OCI-LY1 (cell line): ENCODE results near the gene NPAS3.

ENCODE experiments used
- H2AFZ ChIP-seq: fragments of 200-600 bp; sonication (generic), shearing (Covaris generic); 2 replicates; pipeline ENCODE4 v1.6.0; 2014; ENCODE audit warnings: antibody characterized with exemption, mild to moderate bottlenecking, low read length
- H3F3A ChIP-seq: fragments of 200-600 bp; sonication (generic), shearing (Covaris generic); 2 replicates; pipeline ENCODE4 v1.6.0; 2014; ENCODE audit warnings: mild to moderate bottlenecking, antibody characterized with exemption, low read length, moderate library complexity; ENCODE audit not compliant: insufficient read depth
- H3K27ac ChIP-seq: fragments of 200-600 bp; sonication (generic); 2 replicates; pipeline ENCODE4 v1.5.1; 2014; ENCODE audit warnings: low read length, mixed run types, mild to moderate bottlenecking, low read depth; ENCODE audit not compliant: poor library complexity, severe bottlenecking
- H3K27me3 ChIP-seq: fragments of 200-600 bp; sonication (generic); 2 replicates; pipeline ENCODE4 v1.6.0; 2014; ENCODE audit warnings: antibody characterized with exemption, mild to moderate bottlenecking, low read length, moderate library complexity; ENCODE audit not compliant: insufficient read depth
- H3K36me3 ChIP-seq: fragments of 200-600 bp; sonication (generic); 2 replicates; pipeline ENCODE4 v1.6.1; 2014; ENCODE audit warnings: mild to moderate bottlenecking, antibody characterized with exemption, low read length, moderate library complexity, mixed read lengths; ENCODE audit not compliant: insufficient read depth
- H3K4me1 ChIP-seq: fragments of 200-600 bp; sonication (generic); 2 replicates; pipeline ENCODE4 v1.5.1; 2014; ENCODE audit warnings: mild to moderate bottlenecking, low read length, moderate library complexity; ENCODE audit not compliant: insufficient read depth, severe bottlenecking
- H3K4me2 ChIP-seq: fragments of 200-600 bp; sonication (generic), shearing (Covaris generic); 2 replicates; pipeline ENCODE4 v1.6.1; 2014; ENCODE audit warnings: low read length
- H3K4me3 ChIP-seq: fragments of 200-600 bp; sonication (generic); 2 replicates; pipeline ENCODE4 v1.5.1; 2014; ENCODE audit warnings: low read length, low read depth, mild to moderate bottlenecking, mixed read lengths; ENCODE audit not compliant: poor library complexity, severe bottlenecking
- H3K79me2 ChIP-seq: fragments of 200-600 bp; shearing (Covaris generic); 2 replicates; pipeline ENCODE4 v1.6.1; 2016; ENCODE audit warnings: mixed run types, low read length, mixed read lengths; ENCODE audit not compliant: insufficient read depth
- H3K9ac ChIP-seq: fragments of 200-600 bp; sonication (generic), shearing (Covaris generic); 2 replicates; pipeline ENCODE4 v1.6.1; 2014; ENCODE audit warnings: mild to moderate bottlenecking, low read length, mixed read lengths
- H3K9me2 ChIP-seq: fragments of 200-600 bp; sonication (generic), shearing (Covaris generic); 2 replicates; pipeline ENCODE4 v1.6.1; 2014; ENCODE audit warnings: low read depth, mild to moderate bottlenecking, low read length, mixed read lengths
- H3K9me3 ChIP-seq: fragments of 200-600 bp; shearing (Covaris generic); 2 replicates; pipeline ENCODE4 v1.6.1; 2014; ENCODE audit warnings: low read length, mixed read lengths
- H4K20me1 ChIP-seq: fragments of 200-600 bp; sonication (generic), shearing (Covaris generic); 2 replicates; pipeline ENCODE4 v1.6.0; 2016; ENCODE audit warnings: mild to moderate bottlenecking, low read length; ENCODE audit not compliant: insufficient read depth
- EZH2 ChIP-seq: fragments of 200-600 bp; sonication (generic), shearing (Covaris generic); IDR thresholded peaks from 2 replicates; pipeline ENCODE4 v1.8.0; 2017; ENCODE audit warnings: borderline replicate concordance, mixed run types, mild to moderate bottlenecking, antibody characterized with exemption, low read length, moderate library complexity, mixed read lengths
- TF ChIP-seq, protein P1 (sequence below): fragments of 200-600 bp; sonication (generic), shearing (Covaris generic); IDR thresholded peaks from 2 replicates; pipeline ENCODE4 v1.5.1; 2017; ENCODE audit warnings: mild to moderate bottlenecking, antibody characterized with exemption, low read length, moderate library complexity, mixed read lengths

Gene NPAS3

DNA sequence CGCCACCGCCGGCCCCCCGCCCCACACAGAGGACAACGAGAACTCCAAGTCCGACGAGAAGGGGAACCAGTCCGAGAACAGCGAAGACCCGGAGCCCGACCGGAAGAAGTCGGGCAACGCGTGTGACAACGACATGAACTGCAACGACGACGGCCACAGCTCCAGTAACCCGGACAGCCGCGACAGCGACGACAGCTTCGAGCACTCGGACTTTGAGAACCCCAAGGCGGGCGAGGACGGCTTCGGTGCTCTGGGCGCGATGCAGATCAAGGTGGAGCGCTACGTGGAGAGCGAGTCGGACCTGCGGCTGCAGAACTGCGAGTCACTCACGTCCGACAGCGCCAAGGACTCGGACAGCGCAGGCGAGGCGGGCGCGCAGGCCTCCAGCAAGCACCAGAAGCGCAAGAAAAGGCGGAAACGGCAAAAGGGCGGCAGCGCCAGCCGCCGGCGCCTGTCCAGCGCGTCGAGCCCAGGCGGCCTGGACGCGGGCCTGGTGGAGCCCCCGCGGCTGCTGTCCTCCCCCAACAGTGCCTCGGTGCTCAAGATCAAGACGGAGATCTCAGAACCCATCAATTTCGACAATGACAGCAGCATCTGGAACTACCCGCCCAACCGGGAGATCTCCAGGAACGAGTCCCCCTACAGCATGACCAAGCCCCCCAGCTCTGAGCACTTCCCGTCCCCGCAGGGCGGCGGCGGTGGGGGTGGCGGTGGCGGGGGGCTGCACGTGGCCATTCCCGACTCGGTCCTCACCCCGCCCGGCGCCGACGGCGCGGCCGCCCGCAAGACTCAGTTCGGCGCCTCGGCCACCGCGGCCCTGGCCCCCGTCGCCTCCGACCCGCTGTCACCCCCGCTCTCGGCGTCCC, 861.3 kb downstream of the NPAS3 start:
- H3K9ac ChIP-seq = no peak overlapping the region
- no peaks in the 10 kb centered on the region for H3F3A ChIP-seq
- no peaks in the 10 kb centered on the region for H4K20me1 ChIP-seq
- H3K4me2 ChIP-seq = no peak overlapping the region
- no peaks in the 10 kb centered on the region for H3K4me1 ChIP-seq
- H3K4me3 ChIP-seq = no peak overlapping the region
- H3K9me3 ChIP-seq = no peaks in the 10 kb centered on the region
- H3K36me3 ChIP-seq = no peaks in the 10 kb centered on the region
- no peak overlapping the region for H3K27ac ChIP-seq
- TF ChIP-seq, protein P1, sequence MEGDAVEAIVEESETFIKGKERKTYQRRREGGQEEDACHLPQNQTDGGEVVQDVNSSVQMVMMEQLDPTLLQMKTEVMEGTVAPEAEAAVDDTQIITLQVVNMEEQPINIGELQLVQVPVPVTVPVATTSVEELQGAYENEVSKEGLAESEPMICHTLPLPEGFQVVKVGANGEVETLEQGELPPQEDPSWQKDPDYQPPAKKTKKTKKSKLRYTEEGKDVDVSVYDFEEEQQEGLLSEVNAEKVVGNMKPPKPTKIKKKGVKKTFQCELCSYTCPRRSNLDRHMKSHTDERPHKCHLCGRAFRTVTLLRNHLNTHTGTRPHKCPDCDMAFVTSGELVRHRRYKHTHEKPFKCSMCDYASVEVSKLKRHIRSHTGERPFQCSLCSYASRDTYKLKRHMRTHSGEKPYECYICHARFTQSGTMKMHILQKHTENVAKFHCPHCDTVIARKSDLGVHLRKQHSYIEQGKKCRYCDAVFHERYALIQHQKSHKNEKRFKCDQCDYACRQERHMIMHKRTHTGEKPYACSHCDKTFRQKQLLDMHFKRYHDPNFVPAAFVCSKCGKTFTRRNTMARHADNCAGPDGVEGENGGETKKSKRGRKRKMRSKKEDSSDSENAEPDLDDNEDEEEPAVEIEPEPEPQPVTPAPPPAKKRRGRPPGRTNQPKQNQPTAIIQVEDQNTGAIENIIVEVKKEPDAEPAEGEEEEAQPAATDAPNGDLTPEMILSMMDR = no peak
- TF ChIP-seq EZH2 = no peak
- H3K79me2 ChIP-seq = no peaks in the 10 kb centered on the region
- no peak overlapping the region for H2AFZ ChIP-seq
- H3K27me3 ChIP-seq = no peaks in the 10 kb centered on the region
- no peaks in the 10 kb centered on the region for H3K9me2 ChIP-seq

DNA sequence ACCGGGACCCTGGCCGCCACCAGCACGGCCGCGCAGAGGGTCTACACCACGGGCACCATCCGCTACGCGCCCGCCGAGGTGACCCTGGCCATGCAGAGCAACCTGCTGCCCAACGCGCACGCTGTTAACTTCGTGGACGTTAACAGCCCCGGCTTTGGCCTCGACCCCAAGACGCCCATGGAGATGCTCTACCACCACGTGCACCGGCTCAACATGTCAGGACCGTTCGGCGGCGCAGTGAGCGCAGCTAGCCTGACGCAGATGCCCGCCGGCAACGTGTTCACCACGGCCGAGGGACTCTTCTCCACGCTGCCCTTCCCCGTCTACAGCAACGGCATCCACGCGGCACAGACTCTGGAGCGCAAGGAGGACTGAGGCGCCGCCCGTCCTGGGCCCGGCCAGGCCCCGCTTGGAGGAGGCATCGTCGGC, 862.1 kb downstream of the NPAS3 start:
- Histone ChIP-seq H3K9me2 (no peaks in the 10 kb centered on the region), H3K36me3 (no peaks in the 10 kb centered on the region), H3K4me1 (no peaks in the 10 kb centered on the region), H3K9me3 (no peaks in the 10 kb centered on the region), H4K20me1 (no peaks in the 10 kb centered on the region), H3K4me2 (no peak overlapping the region), H3K27me3 (no peaks in the 10 kb centered on the region), H2AFZ (no peak overlapping the region), H3K27ac (no peak overlapping the region), H3F3A (no peaks in the 10 kb centered on the region), H3K79me2 (no peaks in the 10 kb centered on the region), H3K4me3 (no peak overlapping the region), H3K9ac (no peak overlapping the region)
- no peak for TF ChIP-seq EZH2
- TF ChIP-seq, protein P1 = no peak

DNA sequence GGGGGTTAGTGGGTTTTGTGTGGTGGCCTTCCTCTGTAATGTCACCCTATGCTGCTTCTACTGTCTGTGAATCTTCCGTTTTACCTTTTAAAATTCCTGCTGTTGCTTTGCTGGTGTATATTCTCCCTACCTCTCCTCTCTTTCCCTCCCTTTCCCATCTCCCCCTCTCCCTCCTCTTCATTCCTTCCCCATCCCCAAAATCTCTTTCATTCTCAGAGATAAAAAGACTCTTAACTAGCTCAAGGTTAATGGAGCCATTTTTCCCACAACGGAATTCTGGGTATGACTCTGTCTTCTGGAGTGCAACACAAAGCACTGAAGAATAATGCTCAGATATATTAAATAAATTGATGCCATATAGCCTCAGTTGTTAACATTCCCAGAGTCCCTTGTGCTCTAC, 864.1 kb downstream of the NPAS3 start:
- Histone ChIP-seq H3K4me1 (no peaks in the 10 kb centered on the region), H3K36me3 (no peaks in the 10 kb centered on the region), H3K9ac (no peak overlapping the region), H3K4me2 (no peak overlapping the region), H4K20me1 (no peaks in the 10 kb centered on the region), H3K27ac (no peak overlapping the region), H3F3A (no peaks in the 10 kb centered on the region), H3K9me2 (no peaks in the 10 kb centered on the region), H3K4me3 (no peak overlapping the region), H2AFZ (no peak overlapping the region), H3K79me2 (no peaks in the 10 kb centered on the region), H3K9me3 (no peaks in the 10 kb centered on the region), H3K27me3 (no peaks in the 10 kb centered on the region)
- TF ChIP-seq, protein P1 = no peak
- TF ChIP-seq EZH2 = no peak
